ENCODE results near the gene LRFN2. TPM values are rescaled to one million over a fixed set of nuclear protein-coding genes. Genes with fewer than 3 reads are reported as not detected.

Gene LRFN2
- total RNA-seq, 1 donor from 2014 or later = not detected

DNA sequence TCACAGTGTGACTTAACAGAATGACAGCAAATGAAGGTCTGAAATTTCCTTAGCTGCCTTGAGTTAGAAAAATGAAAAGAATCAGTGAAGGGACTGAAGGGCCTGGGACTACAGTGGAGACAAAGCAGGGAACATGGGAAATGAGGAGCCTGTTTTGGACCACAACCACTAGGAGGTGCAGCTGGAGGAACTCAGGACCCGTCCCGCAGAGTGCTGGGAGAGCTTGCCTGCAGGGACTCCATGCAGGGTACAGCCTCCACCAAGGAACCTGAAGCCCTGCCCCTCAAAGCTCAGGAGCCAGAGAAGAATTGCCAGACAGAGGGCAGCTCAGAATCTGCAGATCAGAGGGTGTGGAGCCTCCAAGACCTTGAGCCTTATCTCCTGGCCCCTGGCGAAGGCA, 50.7 kb downstream of the LRFN2 start:
- no peaks in the 10 kb centered on the region for H3K9me3 ChIP-seq (replicated peaks)
- H3K27me3 ChIP-seq (ENCODE audit: low read depth) = peaks cover 88% of the 10 kb centered on the region
- peak; percentile 25 for TF ChIP-seq CTCF (IDR thresholded peaks at IDR 0.05; ENCODE audit: borderline replicate concordance)
- H3K27ac ChIP-seq (replicated peaks) = no peak overlapping the region
- DNase-seq = no peak
- intact Hi-C loops (cut with micrococcal nuclease) = no loop called here
- no peak overlapping the region for H3K4me3 ChIP-seq
- no peaks in the 10 kb centered on the region for H3K4me1 ChIP-seq
- no peaks in the 10 kb centered on the region for H3K36me3 ChIP-seq

- Histone ChIP-seq H3K36me3 (no peaks in the 10 kb centered on the region), H3K9me3 (replicated peaks) (no peaks in the 10 kb centered on the region), H3K4me3 (no peak overlapping the region), H3K4me1 (no peaks in the 10 kb centered on the region), H3K27me3 (ENCODE audit: low read depth) (peaks cover 88% of the 10 kb centered on the region), H3K27ac (replicated peaks) (no peak overlapping the region)
- DNase-seq = no peak
- intact Hi-C loops (cut with micrococcal nuclease) = no loop called here
- TF ChIP-seq CTCF (IDR thresholded peaks at IDR 0.05; ENCODE audit: borderline replicate concordance) = no peak
Observed at GRCh38 chr6:40535819-40536380, 51.3 kb downstream of the LRFN2 start.

DNA sequence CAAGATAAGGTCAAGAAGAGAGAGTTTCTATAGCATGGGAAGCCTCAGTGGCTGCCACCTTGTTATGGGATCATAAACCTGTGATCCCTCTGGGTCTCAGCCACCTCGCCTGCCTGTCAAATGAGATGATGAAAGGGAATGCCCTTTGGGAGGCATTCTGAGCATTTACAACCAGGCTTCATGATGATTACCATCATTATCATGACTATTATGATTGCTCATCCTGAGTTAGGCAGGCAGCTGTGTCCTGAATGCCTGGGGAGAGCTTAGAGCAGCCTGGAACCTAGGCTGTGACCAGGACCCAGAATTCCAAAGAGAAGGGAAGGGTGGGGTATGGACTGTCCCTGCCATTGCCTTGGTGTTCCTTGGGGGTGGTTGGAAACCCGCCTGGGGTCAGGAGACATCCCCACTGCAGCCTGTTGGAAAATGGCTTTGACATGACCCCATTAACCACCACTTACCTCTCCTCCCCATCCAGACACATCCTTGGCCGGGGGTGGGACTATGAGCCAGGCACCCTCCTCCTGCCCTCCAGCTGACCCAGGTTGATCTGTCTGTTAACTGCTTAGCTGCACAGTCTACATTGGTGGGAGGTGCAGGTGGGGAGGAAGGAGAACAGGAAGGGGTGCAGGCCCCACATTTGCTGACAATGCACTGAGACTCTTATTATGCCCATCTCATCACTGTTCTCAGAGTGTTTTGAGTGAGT, 51.9 kb downstream of the LRFN2 start:
- no peaks in the 10 kb centered on the region for H3K4me1 ChIP-seq
- intact Hi-C loops (cut with micrococcal nuclease) = no loop called here
- H3K4me3 ChIP-seq = no peak overlapping the region
- no peaks in the 10 kb centered on the region for H3K36me3 ChIP-seq
- no peak for DNase-seq
- no peak overlapping the region for H3K27ac ChIP-seq (replicated peaks)
- TF ChIP-seq CTCF (IDR thresholded peaks at IDR 0.05; ENCODE audit: borderline replicate concordance) = no peak
- no peaks in the 10 kb centered on the region for H3K9me3 ChIP-seq (replicated peaks)
- H3K27me3 ChIP-seq (ENCODE audit: low read depth) = peaks cover 88% of the 10 kb centered on the region

- DNase-seq = no peak
- intact Hi-C loops (cut with micrococcal nuclease) = no loop called here
- no peak for TF ChIP-seq CTCF (IDR thresholded peaks at IDR 0.05; ENCODE audit: borderline replicate concordance)
- Histone ChIP-seq H3K4me1 (no peaks in the 10 kb centered on the region), H3K4me3 (no peak overlapping the region), H3K9me3 (replicated peaks) (no peaks in the 10 kb centered on the region), H3K36me3 (no peaks in the 10 kb centered on the region), H3K27ac (replicated peaks) (no peak overlapping the region), H3K27me3 (ENCODE audit: low read depth) (peaks cover 81% of the 10 kb centered on the region)
Observed at GRCh38 chr6:40532349-40533000, 54.7 kb downstream of the LRFN2 start.

DNA sequence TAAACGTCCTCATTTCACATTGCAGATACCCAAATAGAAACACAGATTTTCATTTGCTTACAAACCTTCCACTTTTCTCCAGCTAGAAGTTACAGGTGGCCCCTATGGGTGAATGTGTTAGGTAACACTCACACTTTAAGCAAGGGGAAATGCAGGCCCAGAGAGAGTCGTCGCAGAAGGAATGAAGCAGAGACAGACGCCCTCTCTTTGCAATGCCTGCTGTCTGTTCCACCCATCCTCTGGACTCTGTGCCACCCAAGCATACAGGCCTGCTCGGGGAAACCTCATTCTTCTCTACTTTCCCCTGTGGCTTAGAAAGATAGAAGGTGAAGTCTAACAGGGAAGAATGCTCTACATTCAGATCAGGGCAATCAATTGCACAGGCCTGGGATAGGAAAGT, 57.2 kb downstream of the LRFN2 start:
- Histone ChIP-seq H3K36me3 (no peaks in the 10 kb centered on the region), H3K4me3 (no peak overlapping the region), H3K27ac (replicated peaks) (no peak overlapping the region), H3K27me3 (ENCODE audit: low read depth) (peaks cover 65% of the 10 kb centered on the region), H3K4me1 (no peaks in the 10 kb centered on the region), H3K9me3 (replicated peaks) (no peaks in the 10 kb centered on the region)
- no peak for DNase-seq
- no peak for TF ChIP-seq CTCF (IDR thresholded peaks at IDR 0.05; ENCODE audit: borderline replicate concordance)
- intact Hi-C loops (cut with micrococcal nuclease) = no loop called here

All from left ventricle myocardium inferior (tissue), 1 donor.